LNCaP clone FGC (cell line): ENCODE data around the gene MTMR3.
"Not testable (repeated sequence)": the region's sequence is repeated elsewhere in the genome, so short reads cannot be mapped to it uniquely, and the experiment has no call there.

ENCODE experiments used
- DNase-seq: peaks from one replicate; pipeline ENCODE4 v3.0.0-alpha.2; 2011; ENCODE audit warnings: low read depth
- H3K4me3 ChIP-seq: 2 replicates; pipeline ENCODE4 v1.5.1; 2011; ENCODE audit warnings: mild to moderate bottlenecking, low read depth, low read length, control low read depth
- TF ChIP-seq, protein P1 (sequence below): IDR thresholded peaks from 2 replicates; pipeline ENCODE4 v1.5.1; 2012; ENCODE audit warnings: mild to moderate bottlenecking; ENCODE audit not compliant: control insufficient read depth, insufficient read depth; ENCODE audit errors: extremely low read depth

MTMR3 gene

GRCh38 chr22:30048681-30049080 is 165.7 kb downstream of the MTMR3 start:
- H3K4me3 ChIP-seq: no peak overlapping the region
- TF ChIP-seq, protein P1, sequence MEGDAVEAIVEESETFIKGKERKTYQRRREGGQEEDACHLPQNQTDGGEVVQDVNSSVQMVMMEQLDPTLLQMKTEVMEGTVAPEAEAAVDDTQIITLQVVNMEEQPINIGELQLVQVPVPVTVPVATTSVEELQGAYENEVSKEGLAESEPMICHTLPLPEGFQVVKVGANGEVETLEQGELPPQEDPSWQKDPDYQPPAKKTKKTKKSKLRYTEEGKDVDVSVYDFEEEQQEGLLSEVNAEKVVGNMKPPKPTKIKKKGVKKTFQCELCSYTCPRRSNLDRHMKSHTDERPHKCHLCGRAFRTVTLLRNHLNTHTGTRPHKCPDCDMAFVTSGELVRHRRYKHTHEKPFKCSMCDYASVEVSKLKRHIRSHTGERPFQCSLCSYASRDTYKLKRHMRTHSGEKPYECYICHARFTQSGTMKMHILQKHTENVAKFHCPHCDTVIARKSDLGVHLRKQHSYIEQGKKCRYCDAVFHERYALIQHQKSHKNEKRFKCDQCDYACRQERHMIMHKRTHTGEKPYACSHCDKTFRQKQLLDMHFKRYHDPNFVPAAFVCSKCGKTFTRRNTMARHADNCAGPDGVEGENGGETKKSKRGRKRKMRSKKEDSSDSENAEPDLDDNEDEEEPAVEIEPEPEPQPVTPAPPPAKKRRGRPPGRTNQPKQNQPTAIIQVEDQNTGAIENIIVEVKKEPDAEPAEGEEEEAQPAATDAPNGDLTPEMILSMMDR: no peak
- no peak for DNase-seq

GRCh38 chr22:30054067-30054763 is 171.2 kb downstream of the MTMR3 start:
- no peak for DNase-seq
- TF ChIP-seq, protein P1: no peak
- H3K4me3 ChIP-seq: no peak overlapping the region

- DNase-seq: no peak
- TF ChIP-seq, protein P1: no peak
- H3K4me3 ChIP-seq: no peak overlapping the region
These were observed 171.7 kb downstream of the MTMR3 start for GRCh38 chr22:30054764-30055069.

DNA sequence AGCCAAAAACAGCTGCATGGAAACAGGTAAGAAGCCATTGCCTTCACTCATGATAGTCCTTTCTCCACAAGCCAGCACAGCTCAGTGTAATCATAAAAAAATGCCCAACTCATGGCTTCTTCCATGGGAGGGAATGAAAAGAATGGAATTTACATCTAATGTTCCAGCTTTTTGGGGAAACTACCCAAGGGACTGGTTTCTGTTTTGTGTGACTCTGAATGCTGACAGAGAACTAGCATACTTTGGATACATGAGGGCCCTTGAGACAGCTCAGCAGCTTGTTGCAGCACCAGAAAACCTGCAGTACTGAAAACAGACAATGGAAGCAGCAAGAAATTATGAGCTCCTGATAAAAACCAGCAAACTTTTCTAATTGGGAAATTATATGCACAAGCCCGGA is 173.0 kb downstream of the MTMR3 start:
- TF ChIP-seq, protein P1: no peak
- no peak for DNase-seq
- no peak overlapping the region for H3K4me3 ChIP-seq

DNA sequence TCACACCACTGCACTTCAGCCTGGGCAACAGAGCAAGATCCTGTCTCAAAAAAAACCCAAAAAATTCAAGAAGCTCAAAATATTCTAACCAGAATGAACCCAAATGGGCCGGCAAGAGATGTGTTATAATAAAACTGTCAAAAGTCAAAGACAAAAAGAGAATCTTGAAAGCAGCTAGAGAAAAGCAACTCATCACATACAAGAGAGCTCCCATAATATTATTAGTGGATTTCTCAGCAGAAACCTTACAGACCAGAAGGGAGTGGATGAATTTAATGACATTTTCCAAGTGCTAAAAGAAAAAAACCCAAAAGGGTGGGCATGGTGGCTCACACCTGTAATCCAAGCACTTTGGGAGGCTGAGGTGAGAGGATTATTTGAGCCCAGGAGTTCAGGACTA is 174.4 kb downstream of the MTMR3 start:
- TF ChIP-seq, protein P1: no peak
- no peak overlapping the region for H3K4me3 ChIP-seq
- no peak for DNase-seq

GRCh38 chr22:30059346-30060020 is 176.5 kb downstream of the MTMR3 start:
- not testable (repeated sequence) for DNase-seq, H3K4me3 ChIP-seq

GRCh38 chr22:30061094-30061493 is 178.1 kb downstream of the MTMR3 start:
- not testable (repeated sequence) for H3K4me3 ChIP-seq, DNase-seq

DNA sequence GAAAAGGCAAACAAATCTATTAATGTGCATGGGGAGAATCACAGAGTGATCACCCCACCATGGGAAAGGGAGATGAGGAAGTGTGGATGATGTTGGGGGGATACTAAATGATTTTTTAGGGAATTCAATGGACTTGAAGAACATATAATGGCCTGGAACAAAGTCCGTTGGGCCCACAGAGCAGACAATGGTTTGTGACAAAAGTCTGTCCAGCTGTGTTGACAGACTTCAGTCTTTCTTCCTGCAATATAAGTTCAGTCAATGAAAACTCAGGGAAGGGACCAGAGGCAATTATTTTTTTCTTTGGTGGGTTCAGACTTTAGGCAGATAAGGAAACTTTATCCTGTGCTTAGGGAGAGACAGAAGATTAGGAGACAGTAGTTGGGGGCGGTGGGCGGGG is 179.3 kb downstream of the MTMR3 start:
- H3K4me3 ChIP-seq: no peak overlapping the region
- DNase-seq: no peak
- TF ChIP-seq, protein P1: no peak
